Duodenal mucosa (tissue), 2 donors: ENCODE measurements around the gene NECTIN1.

Experiments
- H3K27ac ChIP-seq: one replicate; pipeline ENCODE4 v1.7.0; 2013; ENCODE audit warnings: low read depth, low read length
- H3K27me3 ChIP-seq, 2 donors: one replicate each; pipeline ENCODE4 v1.7.0; 2013; ENCODE audit warnings: low read length in 2 of 2, control low read depth in 1 of 2; ENCODE audit not compliant: insufficient read depth in 2 of 2, control insufficient read depth in 1 of 2
- H3K36me3 ChIP-seq, 2 donors: one replicate each; pipeline ENCODE4 v1.7.0; 2013; ENCODE audit warnings: low read length in 2 of 2, control low read depth in 1 of 2; ENCODE audit not compliant: insufficient read depth in 2 of 2, control insufficient read depth in 1 of 2
- H3K4me1 ChIP-seq, 2 donors: one replicate each; pipeline ENCODE4 v1.7.0; 2013; ENCODE audit warnings: low read length in 2 of 2, control low read depth in 1 of 2; ENCODE audit not compliant: insufficient read depth in 2 of 2, control insufficient read depth in 1 of 2
- H3K4me3 ChIP-seq, 2 donors: one replicate each; pipeline ENCODE4 v1.7.0; 2013; ENCODE audit warnings: low read length in 2 of 2, low read depth in 1 of 2
- H3K9ac ChIP-seq, 2 donors: one replicate each; pipeline ENCODE4 v1.7.0; 2013; ENCODE audit warnings: low read length in 2 of 2, low read depth in 1 of 2
- H3K9me3 ChIP-seq, 2 donors: one replicate each; pipeline ENCODE4 v1.7.0; 2013; ENCODE audit warnings: low read length in 2 of 2, control low read depth in 1 of 2; ENCODE audit not compliant: control insufficient read depth in 1 of 2

NECTIN1 gene

GRCh38 chr11:119755356-119756071, 26.5 kb upstream of the NECTIN1 start:
- H3K4me1 ChIP-seq = peaks cover 11 to 17% of the 10 kb centered on the region in 2 donors
- H3K27me3 ChIP-seq = no peaks in the 10 kb centered on the region
- H3K9me3 ChIP-seq = no peaks in the 10 kb centered on the region
- no peak overlapping the region for H3K9ac ChIP-seq
- H3K4me3 ChIP-seq = no peak overlapping the region
- no peaks in the 10 kb centered on the region for H3K36me3 ChIP-seq
- H3K27ac ChIP-seq = no peak overlapping the region

GRCh38 chr11:119754656-119755355, 25.8 kb upstream of the NECTIN1 start:
- H3K9ac ChIP-seq = no peak overlapping the region
- no peak overlapping the region for H3K4me3 ChIP-seq

GRCh38 chr11:119754199-119754598, 25.2 kb upstream of the NECTIN1 start:
- no peak overlapping the region for H3K9ac ChIP-seq

More at GRCh38 chr11:119754656-119755355, 25.8 kb upstream of the NECTIN1 start:
- H3K27me3 ChIP-seq = peaks cover 0 to 4% of the 10 kb centered on the region in 2 donors
- peaks cover 10 to 17% of the 10 kb centered on the region in 2 donors for H3K4me1 ChIP-seq
- H3K9me3 ChIP-seq = no peaks in the 10 kb centered on the region
- H3K36me3 ChIP-seq = no peaks in the 10 kb centered on the region
- H3K27ac ChIP-seq = no peak overlapping the region

GRCh38 chr11:119752946-119753345, 23.9 kb upstream of the NECTIN1 start:
- H3K4me3 ChIP-seq = no peak overlapping the region
- H3K27ac ChIP-seq = no peak overlapping the region
- H3K9ac ChIP-seq = no peak overlapping the region
- H3K4me1 ChIP-seq = peaks cover 0 to 11% of the 10 kb centered on the region in 2 donors
- H3K27me3 ChIP-seq = peaks cover 0 to 4% of the 10 kb centered on the region in 2 donors
- no peaks in the 10 kb centered on the region for H3K36me3 ChIP-seq
- H3K9me3 ChIP-seq = no peaks in the 10 kb centered on the region

More at GRCh38 chr11:119754199-119754598, 25.2 kb upstream of the NECTIN1 start:
- H3K4me3 ChIP-seq = no peak overlapping the region
- peaks cover 0 to 4% of the 10 kb centered on the region in 2 donors for H3K27me3 ChIP-seq
- H3K36me3 ChIP-seq = no peaks in the 10 kb centered on the region
- H3K27ac ChIP-seq = no peak overlapping the region
- no peaks in the 10 kb centered on the region for H3K9me3 ChIP-seq
- H3K4me1 ChIP-seq = peaks cover 5 to 15% of the 10 kb centered on the region in 2 donors

GRCh38 chr11:119752345-119752871, 23.4 kb upstream of the NECTIN1 start:
- no peaks in the 10 kb centered on the region for H3K9me3 ChIP-seq
- no peak overlapping the region for H3K4me3 ChIP-seq
- peaks cover 0 to 4% of the 10 kb centered on the region in 2 donors for H3K27me3 ChIP-seq
- no peaks in the 10 kb centered on the region for H3K36me3 ChIP-seq
- no peak overlapping the region for H3K27ac ChIP-seq
- H3K9ac ChIP-seq = no peak overlapping the region
- H3K4me1 ChIP-seq = peaks cover 0 to 11% of the 10 kb centered on the region in 2 donors

GRCh38 chr11:119750056-119750455, 21.1 kb upstream of the NECTIN1 start:
- peaks cover 0 to 11% of the 10 kb centered on the region in 2 donors for H3K4me1 ChIP-seq
- H3K9me3 ChIP-seq = no peaks in the 10 kb centered on the region
- no peak overlapping the region for H3K9ac ChIP-seq
- no peaks in the 10 kb centered on the region for H3K36me3 ChIP-seq
- H3K4me3 ChIP-seq = no peak overlapping the region
- peaks cover 0 to 4% of the 10 kb centered on the region in 2 donors for H3K27me3 ChIP-seq
- no peak overlapping the region for H3K27ac ChIP-seq

GRCh38 chr11:119749006-119749565, 20.1 kb upstream of the NECTIN1 start:
- Histone ChIP-seq H3K9me3 (no peaks in the 10 kb centered on the region), H3K27ac (no peak overlapping the region), H3K36me3 (no peaks in the 10 kb centered on the region), H3K4me1 (peaks cover 0 to 11% of the 10 kb centered on the region in 2 donors), H3K27me3 (peaks cover 0 to 7% of the 10 kb centered on the region in 2 donors), H3K4me3 (no peak overlapping the region), H3K9ac (no peak overlapping the region)

GRCh38 chr11:119747868-119748660, 19.1 kb upstream of the NECTIN1 start:
- Histone ChIP-seq H3K9ac (no peak overlapping the region), H3K9me3 (no peaks in the 10 kb centered on the region), H3K4me3 (no peak overlapping the region), H3K36me3 (no peaks in the 10 kb centered on the region), H3K27me3 (peaks cover 4 to 7% of the 10 kb centered on the region in 2 donors), H3K4me1 (peaks cover 0 to 16% of the 10 kb centered on the region in 2 donors), H3K27ac (no peak overlapping the region)

GRCh38 chr11:119745776-119746535, 17.0 kb upstream of the NECTIN1 start:
- Histone ChIP-seq H3K9ac (no peak overlapping the region), H3K27ac (no peak overlapping the region), H3K36me3 (no peaks in the 10 kb centered on the region), H3K4me1 (peaks cover 14 to 23% of the 10 kb centered on the region in 2 donors), H3K4me3 (no peak overlapping the region), H3K9me3 (no peaks in the 10 kb centered on the region), H3K27me3 (peaks cover 12 to 13% of the 10 kb centered on the region in 2 donors)
